Vagina (tissue), 2 donors: ENCODE data around the gene SP7. TPM values are rescaled to one million over a fixed set of nuclear protein-coding genes. Genes with fewer than 3 reads are reported as not detected.

Source experiments
- DNase-seq, 2 donors: peaks; one replicate each; pipeline ENCODE4 v3.0.0-alpha.2; 2017; ENCODE audit errors: extremely low spot score in 2 of 2
- H3K27ac ChIP-seq: fragments of 200-600 bp; sonication (generic); one replicate; pipeline ENCODE4 v1.5.1; 2019
- H3K27me3 ChIP-seq: fragments of 200-600 bp; sonication (generic); one replicate; pipeline ENCODE4 v1.5.1; 2019
- H3K36me3 ChIP-seq, 2 donors: fragments of 200-600 bp; sonication (generic); one replicate each; pipeline ENCODE4 v1.5.1; 2017 to 2019
- H3K4me1 ChIP-seq: fragments of 200-600 bp; sonication (generic); one replicate; pipeline ENCODE4 v1.5.1; 2019
- H3K4me3 ChIP-seq, 2 donors: fragments of 200-600 bp; sonication (generic); 1 replicate in 1 of 2; 2 replicates in 1 of 2; pipeline ENCODE4 v1.5.1; 2016 to 2019
- H3K9me3 ChIP-seq: fragments of 200-600 bp; sonication (generic); one replicate; pipeline ENCODE4 v1.5.1; 2019
- POLR2A ChIP-seq, 2 donors: fragments of 450-650 bp; IDR thresholded peaks; one replicate each; pipeline ENCODE4 v1.6.1; 2017; ENCODE audit warnings: antibody characterized with exemption in 2 of 2, mild to moderate bottlenecking in 2 of 2, moderate library complexity in 2 of 2
- POLR2AphosphoS5 ChIP-seq, 2 donors: sonication (generic); formaldehyde crosslinking; IDR thresholded peaks; one replicate each; pipeline ENCODE4 v1.9.0; 2017; ENCODE audit warnings: antibody characterized with exemption in 2 of 2, mild to moderate bottlenecking in 2 of 2, low read depth in 1 of 2; ENCODE audit not compliant: insufficient read depth in 1 of 2
- intact Hi-C: fragments of 100-400 bp; cut with DNase I; formaldehyde crosslinking; loops from one replicate; pipeline ENCODE4 v1.15.1; 2023
- total RNA-seq: library from RNA; depleted of rRNA; stranded (reverse); fragments of >200 nt; gene quantifications from one replicate; pipeline ENCODE4 v1.2.3, GENCODE V29; 2016
- TF ChIP-seq, protein P1 (sequence below), 3 experiments: fragments of 450-650 bp in 2 of 3; fragments of 200-600 bp in 1 of 3; sonication (generic) in 1 of 3; IDR thresholded peaks; one replicate each; pipeline ENCODE4 v1.5.1; 2017 to 2019; ENCODE audit warnings: antibody characterized with exemption in 3 of 3, mild to moderate bottlenecking in 2 of 3, moderate library complexity in 2 of 3

Gene SP7
- total RNA-seq, 1 donor from 2014 or later: not detected

DNA sequence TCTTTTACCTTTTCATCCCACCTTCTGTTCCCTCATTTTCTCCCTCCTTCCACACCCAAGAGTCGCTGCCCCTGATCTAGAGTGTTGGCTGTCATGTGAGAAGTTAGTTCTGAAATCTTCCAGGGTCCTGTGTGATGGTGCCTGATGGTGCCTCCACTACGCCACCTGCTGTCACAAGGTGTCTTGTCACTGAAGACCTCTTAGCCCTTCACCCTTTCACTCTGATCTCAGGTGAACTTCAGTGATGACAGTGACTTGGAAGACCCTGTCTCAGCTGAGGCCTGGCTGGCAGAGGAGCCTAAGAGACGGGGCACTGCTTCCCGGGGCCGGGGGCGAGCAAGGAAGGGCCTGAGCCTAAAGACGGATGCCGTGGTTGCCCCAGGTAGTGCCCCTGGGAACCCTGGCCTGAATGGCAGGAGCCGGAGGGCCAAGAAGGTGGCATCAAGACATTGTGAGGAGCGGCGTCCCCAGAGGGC, 48.4 kb downstream of the SP7 start:
- Histone ChIP-seq H3K36me3 (no peaks in the 10 kb centered on the region), H3K27ac (no peak overlapping the region), H3K9me3 (no peaks in the 10 kb centered on the region), H3K4me3 (no peak overlapping the region), H3K27me3 (no peaks in the 10 kb centered on the region), H3K4me1 (peaks cover 7% of the 10 kb centered on the region)
- no peak for DNase-seq
- TF ChIP-seq POLR2AphosphoS5 (IDR thresholded peaks at IDR 0.05; ENCODE audit: insufficient read depth in 1 of 2, low read depth in 1 of 2): no peak
- TF ChIP-seq, protein P1, sequence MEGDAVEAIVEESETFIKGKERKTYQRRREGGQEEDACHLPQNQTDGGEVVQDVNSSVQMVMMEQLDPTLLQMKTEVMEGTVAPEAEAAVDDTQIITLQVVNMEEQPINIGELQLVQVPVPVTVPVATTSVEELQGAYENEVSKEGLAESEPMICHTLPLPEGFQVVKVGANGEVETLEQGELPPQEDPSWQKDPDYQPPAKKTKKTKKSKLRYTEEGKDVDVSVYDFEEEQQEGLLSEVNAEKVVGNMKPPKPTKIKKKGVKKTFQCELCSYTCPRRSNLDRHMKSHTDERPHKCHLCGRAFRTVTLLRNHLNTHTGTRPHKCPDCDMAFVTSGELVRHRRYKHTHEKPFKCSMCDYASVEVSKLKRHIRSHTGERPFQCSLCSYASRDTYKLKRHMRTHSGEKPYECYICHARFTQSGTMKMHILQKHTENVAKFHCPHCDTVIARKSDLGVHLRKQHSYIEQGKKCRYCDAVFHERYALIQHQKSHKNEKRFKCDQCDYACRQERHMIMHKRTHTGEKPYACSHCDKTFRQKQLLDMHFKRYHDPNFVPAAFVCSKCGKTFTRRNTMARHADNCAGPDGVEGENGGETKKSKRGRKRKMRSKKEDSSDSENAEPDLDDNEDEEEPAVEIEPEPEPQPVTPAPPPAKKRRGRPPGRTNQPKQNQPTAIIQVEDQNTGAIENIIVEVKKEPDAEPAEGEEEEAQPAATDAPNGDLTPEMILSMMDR (IDR thresholded peaks at IDR 0.05): peak; percentile 67 to 78 (median 68)
- intact Hi-C loops: loop anchor here (5.0 kb wide), 1 partner anchor 75 kb away; no protein-coding TSS in a partner anchor

DNA sequence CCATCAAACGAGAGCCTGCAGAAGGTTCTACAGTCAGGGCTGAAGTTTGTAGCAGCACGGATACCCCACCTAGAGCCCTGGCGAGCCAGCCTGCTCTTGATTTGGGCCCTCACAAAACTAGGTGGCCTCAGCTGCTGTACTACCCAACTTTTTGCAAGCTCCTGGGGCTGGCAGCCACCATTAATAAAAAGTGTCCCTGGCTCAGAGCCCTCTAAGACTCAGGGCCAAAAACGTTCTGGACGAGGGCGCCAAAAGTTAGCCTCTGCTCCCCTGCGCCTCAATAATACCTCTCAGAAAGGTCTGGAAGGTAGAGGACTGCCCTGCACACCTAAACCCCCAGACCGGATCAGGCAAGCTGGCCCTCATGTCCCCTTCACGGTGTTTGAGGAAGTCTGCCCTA, 49.7 kb downstream of the SP7 start:
- intact Hi-C loops: loop anchor here (5.0 kb wide), 1 partner anchor 74 kb away; no protein-coding TSS in a partner anchor
- H3K27me3 ChIP-seq: no peaks in the 10 kb centered on the region
- TF ChIP-seq POLR2A (IDR thresholded peaks at IDR 0.05) (no peak), POLR2AphosphoS5 (IDR thresholded peaks at IDR 0.05; ENCODE audit: insufficient read depth in 1 of 2, low read depth in 1 of 2) (no peak)
- TF ChIP-seq, protein P1 (IDR thresholded peaks at IDR 0.05): no peak
- no peak overlapping the region for H3K4me3 ChIP-seq
- H3K27ac ChIP-seq: no peak overlapping the region
- DNase-seq: no peak
- no peaks in the 10 kb centered on the region for H3K36me3 ChIP-seq
- H3K4me1 ChIP-seq: peaks cover 7% of the 10 kb centered on the region
- no peaks in the 10 kb centered on the region for H3K9me3 ChIP-seq

DNA sequence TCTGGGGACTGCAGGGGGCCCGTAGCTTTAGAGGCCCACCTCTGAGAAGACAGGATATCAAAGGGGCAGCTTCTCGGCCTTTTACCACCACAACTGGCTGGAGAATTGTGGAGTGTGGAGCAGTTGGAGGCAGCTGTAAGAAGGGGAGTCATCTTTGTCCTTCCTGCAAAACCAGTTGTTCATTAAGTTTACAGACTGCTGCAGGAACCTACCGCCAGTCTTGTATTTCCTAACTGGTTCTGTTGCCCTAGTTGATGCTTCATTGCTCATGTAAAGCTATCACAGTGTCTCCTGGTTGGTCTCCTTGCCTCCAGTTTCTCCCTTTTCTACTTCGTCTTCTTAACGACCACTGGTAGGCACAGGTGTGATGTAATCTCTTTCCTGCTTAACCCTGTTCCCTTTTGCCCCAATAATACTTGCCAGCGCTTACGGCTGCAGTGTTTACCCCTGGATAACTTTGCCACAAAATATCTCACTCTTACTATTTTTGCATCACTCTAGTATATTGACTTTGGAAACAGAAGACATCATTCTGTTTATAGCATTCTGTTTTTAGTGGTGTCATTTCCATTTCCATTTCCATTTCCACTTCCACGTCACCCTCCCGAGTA, 56.2 kb downstream of the SP7 start:
- TF ChIP-seq POLR2A (IDR thresholded peaks at IDR 0.05) (no peak), POLR2AphosphoS5 (IDR thresholded peaks at IDR 0.05; ENCODE audit: insufficient read depth in 1 of 2, low read depth in 1 of 2) (no peak)
- TF ChIP-seq, protein P1 (IDR thresholded peaks at IDR 0.05): no peak
- DNase-seq: no peak
- Histone ChIP-seq H3K9me3 (no peaks in the 10 kb centered on the region), H3K27me3 (no peaks in the 10 kb centered on the region), H3K4me3 (peak overlapping the region in 1 of 2 donors; percentile 6), H3K27ac (no peak overlapping the region), H3K4me1 (no peaks in the 10 kb centered on the region), H3K36me3 (no peaks in the 10 kb centered on the region)
- intact Hi-C loops: no loop called here

DNA sequence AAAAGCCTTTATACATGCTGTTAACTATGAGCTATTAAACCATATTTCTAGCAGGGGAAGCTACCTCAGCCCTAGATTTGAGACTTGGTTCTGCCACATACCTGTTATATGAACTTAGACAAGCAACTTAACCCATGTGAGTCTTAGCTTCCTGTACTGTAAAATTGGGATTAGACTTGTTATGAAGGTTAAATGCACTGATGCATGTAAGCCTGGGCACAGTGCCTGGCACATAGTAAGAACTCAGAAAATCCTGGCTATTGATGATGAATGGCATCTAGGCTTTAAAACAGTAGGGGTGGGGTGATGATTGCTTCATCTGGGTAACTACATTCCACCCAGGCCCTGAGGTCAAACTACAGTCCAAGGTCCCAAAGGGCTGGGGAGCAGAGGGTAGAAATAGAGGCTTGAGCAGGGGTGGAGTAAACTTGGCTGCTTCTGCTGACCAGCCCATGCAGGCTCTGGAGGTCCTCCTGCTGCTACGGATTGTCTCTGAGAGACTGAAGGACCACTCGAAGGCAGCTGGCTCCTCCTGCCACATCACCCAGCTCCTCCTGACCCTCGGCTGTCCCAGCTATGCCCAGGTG, 56.8 kb downstream of the SP7 start:
- no peak for TF ChIP-seq POLR2AphosphoS5 (IDR thresholded peaks at IDR 0.05; ENCODE audit: insufficient read depth in 1 of 2, low read depth in 1 of 2)
- no peak for TF ChIP-seq POLR2A (IDR thresholded peaks at IDR 0.05)
- TF ChIP-seq, protein P1 (IDR thresholded peaks at IDR 0.05): no peak
- DNase-seq: no peak
- Histone ChIP-seq H3K4me1 (no peaks in the 10 kb centered on the region), H3K36me3 (no peaks in the 10 kb centered on the region), H3K4me3 (no peak overlapping the region), H3K27ac (no peak overlapping the region), H3K9me3 (no peaks in the 10 kb centered on the region), H3K27me3 (no peaks in the 10 kb centered on the region)
- intact Hi-C loops: no loop called here

DNA sequence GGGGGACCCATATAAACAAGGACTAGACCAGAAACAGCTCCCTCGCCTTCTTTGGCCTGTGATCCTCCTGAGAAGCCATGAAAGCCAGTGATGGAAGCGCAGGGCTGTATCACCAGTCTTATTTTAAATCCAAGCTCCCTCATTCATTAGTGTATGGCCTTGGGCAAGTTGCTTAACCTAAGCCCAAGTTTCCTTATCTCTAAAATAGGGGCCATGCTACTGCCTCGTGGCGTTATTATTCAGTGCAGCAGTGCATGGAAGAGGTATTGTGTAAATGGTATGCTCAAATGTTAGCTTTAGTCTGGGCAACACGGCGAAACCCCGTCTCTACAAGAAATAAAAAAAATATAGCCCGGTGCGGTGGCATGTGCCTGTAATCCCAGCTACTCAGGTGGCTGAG, 58.2 kb downstream of the SP7 start:
- TF ChIP-seq POLR2AphosphoS5 (IDR thresholded peaks at IDR 0.05; ENCODE audit: insufficient read depth in 1 of 2, low read depth in 1 of 2) (no peak), POLR2A (IDR thresholded peaks at IDR 0.05) (no peak)
- TF ChIP-seq, protein P1 (IDR thresholded peaks at IDR 0.05): no peak
- Histone ChIP-seq H3K27ac (no peak overlapping the region), H3K9me3 (no peaks in the 10 kb centered on the region), H3K4me3 (no peak overlapping the region), H3K4me1 (no peaks in the 10 kb centered on the region), H3K27me3 (no peaks in the 10 kb centered on the region), H3K36me3 (no peaks in the 10 kb centered on the region)
- intact Hi-C loops: no loop called here
- DNase-seq: no peak
